Stomach (tissue), 9 donors: Measurements from ENCODE around the gene SNX13. TPM values are rescaled to one million over a fixed set of nuclear protein-coding genes. Genes with fewer than 3 reads are reported as not detected.

ENCODE experiments used
- DNase-seq, 2 donors: peaks; one replicate each; pipeline versions ENCODE4 v3.0.0 to v3.0.0-alpha.2; 2013 to 2019
- H3K27ac ChIP-seq, 5 donors: fragments of 200-600 bp in 4 of 5; sonication (generic) in 4 of 5; one replicate each; pipeline ENCODE4 v1.5.1; 2013 to 2019; ENCODE audit warnings: mild to moderate bottlenecking in 1 of 5, moderate library complexity in 1 of 5
- H3K27me3 ChIP-seq, 3 donors: fragments of 200-600 bp; sonication (generic); one replicate each; pipeline ENCODE4 v1.5.1; 2017 to 2019; ENCODE audit warnings: mixed run types in 1 of 3
- H3K36me3 ChIP-seq, 4 donors: fragments of 200-600 bp; sonication (generic); 1 replicate in 3 of 4; 2 replicates in 1 of 4; pipeline ENCODE4 v1.5.1; 2016 to 2019
- H3K4me1 ChIP-seq, 4 donors: fragments of 200-600 bp; sonication (generic); one replicate each; pipeline ENCODE4 v1.5.1; 2016 to 2019
- H3K4me3 ChIP-seq, 4 donors: fragments of 200-600 bp; sonication (generic) in 3 of 4; one replicate each; pipeline ENCODE4 v1.5.1; 2016 to 2019; ENCODE audit warnings: mild to moderate bottlenecking in 1 of 4
- H3K9me3 ChIP-seq, 4 donors: fragments of 200-600 bp; sonication (generic); one replicate each; pipeline ENCODE4 v1.5.1; 2016 to 2019
- CTCF ChIP-seq, 7 experiments: fragments of 450-650 bp in 4 of 7; fragments of 200-600 bp in 3 of 7; sonication (generic) in 3 of 7; IDR thresholded peaks; one replicate each; pipeline ENCODE4 v1.5.1; 2016 to 2019; ENCODE audit warnings: antibody characterized with exemption in 7 of 7, control low read depth in 2 of 7, mild to moderate bottlenecking in 1 of 7
- EP300 ChIP-seq: sonication (generic); formaldehyde crosslinking; IDR thresholded peaks from one replicate; pipeline ENCODE4 v1.6.1; 2017; ENCODE audit warnings: antibody characterized with exemption
- POLR2A ChIP-seq, 4 donors: fragments of 450-650 bp; IDR thresholded peaks; one replicate each; pipeline ENCODE4 v1.6.1; 2016; ENCODE audit warnings: antibody characterized with exemption in 4 of 4, control low read depth in 2 of 4, mild to moderate bottlenecking in 1 of 4, moderate library complexity in 1 of 4
- POLR2AphosphoS5 ChIP-seq, 3 donors: sonication (generic); formaldehyde crosslinking; IDR thresholded peaks; one replicate each; pipeline ENCODE4 v1.6.1; 2016; ENCODE audit warnings: antibody characterized with exemption in 3 of 3
- WGBS, 5 donors: extraction: QIAGEN DNeasy Blood & Tissue Kit in 3 of 5; methylation state at CpG; one replicate each; pipeline versions ENCODE4 v1.1.5 to v1.1.7; 2013 to 2018; 5-methylcytosine and 5-hydroxymethylcytosine counted together
- intact Hi-C: fragments of 100-400 bp; cut with DNase I; formaldehyde crosslinking; loops from one replicate; pipeline ENCODE4 v1.15.1; 2023; ENCODE audit warnings: low total_unique reads
- polyA plus RNA-seq, 3 donors: library from polyadenylated mRNA; stranded (reverse); fragments of 200-250 nt; gene quantifications; one replicate each; pipeline ENCODE4 v1.2.3, GENCODE V29; 2013
- total RNA-seq, 5 donors: library from RNA; depleted of rRNA; stranded (reverse); fragments of >200 nt; gene quantifications; one replicate each; pipeline versions ENCODE4 v1.1.0 to v1.2.3, GENCODE V29; 2014 to 2016
- donor health status: healthy with polysubstance abuse.
- donor health status: Bipolar disorder and iron deficiency.
- donor health status: healthy.

SNX13 gene
- total and polyA plus RNA-seq, 8 donors, result 6.0 to 115 (median 34.6) TPM

- TF ChIP-seq CTCF (IDR thresholded peaks at IDR 0.05) (no peak), POLR2AphosphoS5 (IDR thresholded peaks at IDR 0.05) (no peak), EP300 (no peak), POLR2A (IDR thresholded peaks at IDR 0.05) (no peak)
- intact Hi-C loops, result no loop called here
- H3K27ac ChIP-seq, result no peak overlapping the region
- H3K9me3 ChIP-seq, result no peaks in the 10 kb centered on the region
- peaks cover 25 to 84% (median 55%) of the 10 kb centered on the region in 4 donors for H3K4me1 ChIP-seq
- no peaks in the 10 kb centered on the region for H3K27me3 ChIP-seq
- no peaks in the 10 kb centered on the region for H3K36me3 ChIP-seq
- no peak for DNase-seq
- WGBS, 5 donors, result 34 to 53% (median 40%) methylated on average over 2 of the region's 2 CpGs
- no peak overlapping the region for H3K4me3 ChIP-seq
Measured at GRCh38 chr7:17934094-17934493, 6.2 kb downstream of the SNX13 start.

DNA sequence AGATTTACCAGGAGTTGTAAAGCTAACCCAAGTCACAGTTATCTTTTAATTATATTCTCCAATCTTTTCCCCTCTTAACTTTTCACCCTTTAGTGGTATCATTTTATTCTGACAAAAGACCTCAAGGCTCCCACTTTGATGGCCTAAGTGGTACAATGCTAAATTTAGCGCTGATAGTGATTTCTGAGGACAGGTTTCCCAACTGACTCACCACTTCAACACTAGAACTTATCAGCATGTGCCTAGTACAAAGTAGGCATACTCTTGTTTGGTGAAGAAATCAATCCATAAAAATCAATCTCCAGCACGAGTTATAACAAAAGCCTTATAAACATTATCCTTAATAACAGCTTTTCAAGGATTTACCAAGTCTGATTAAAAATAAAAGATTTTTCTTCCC is 7.5 kb downstream of the SNX13 start:
- no peak for DNase-seq
- WGBS, 5 donors, result 41 to 68% (median 48%) methylated on average over 2 of the region's 2 CpGs
- H3K4me1 ChIP-seq, result peaks cover 18 to 80% (median 46%) of the 10 kb centered on the region in 4 donors
- H3K4me3 ChIP-seq, result no peak overlapping the region
- no peaks in the 10 kb centered on the region for H3K9me3 ChIP-seq
- no peaks in the 10 kb centered on the region for H3K36me3 ChIP-seq
- no peaks in the 10 kb centered on the region for H3K27me3 ChIP-seq
- no peak overlapping the region for H3K27ac ChIP-seq
- TF ChIP-seq CTCF (IDR thresholded peaks at IDR 0.05) (no peak), EP300 (no peak), POLR2AphosphoS5 (IDR thresholded peaks at IDR 0.05) (no peak), POLR2A (IDR thresholded peaks at IDR 0.05) (no peak)
- intact Hi-C loops, result no loop called here

GRCh38 chr7:17931069-17931468 is 9.2 kb downstream of the SNX13 start:
- H3K4me1 ChIP-seq, result peaks cover 10 to 69% (median 36%) of the 10 kb centered on the region in 4 donors
- H3K27ac ChIP-seq, result no peak overlapping the region
- no peak overlapping the region for H3K4me3 ChIP-seq
- no peaks in the 10 kb centered on the region for H3K9me3 ChIP-seq
- no peak for DNase-seq
- intact Hi-C loops, result no loop called here
- H3K27me3 ChIP-seq, result no peaks in the 10 kb centered on the region
- WGBS, 5 donors, result 77 to 100% (median 86%) methylated on average over 1 of the region's 1 CpG
- H3K36me3 ChIP-seq, result no peaks in the 10 kb centered on the region
- TF ChIP-seq EP300 (no peak), POLR2AphosphoS5 (IDR thresholded peaks at IDR 0.05) (no peak), CTCF (IDR thresholded peaks at IDR 0.05) (no peak), POLR2A (IDR thresholded peaks at IDR 0.05) (no peak)

- Histone ChIP-seq H3K27ac (no peak overlapping the region), H3K4me1 (peaks cover 10 to 64% (median 33%) of the 10 kb centered on the region in 4 donors), H3K27me3 (no peaks in the 10 kb centered on the region), H3K36me3 (no peaks in the 10 kb centered on the region), H3K9me3 (no peaks in the 10 kb centered on the region), H3K4me3 (no peak overlapping the region)
- DNase-seq, result no peak
- intact Hi-C loops, result no loop called here
- TF ChIP-seq CTCF (IDR thresholded peaks at IDR 0.05), result no peak
- TF ChIP-seq POLR2AphosphoS5 (IDR thresholded peaks at IDR 0.05), result no peak
- 94 to 98% (median 96%) methylated on average over 2 of the region's 2 CpGs for WGBS, 5 donors
Measured at GRCh38 chr7:17930546-17930945, 9.7 kb downstream of the SNX13 start.
